SK-N-DZ (cell line): ENCODE results near the gene KCNH1.

ENCODE experiments used
- DNase-seq: peaks from one replicate; pipeline ENCODE4 v3.0.0-alpha.2; 2015; ENCODE audit warnings: low spot score

KCNH1 gene

GRCh38 chr1:210866532-210866931, 267.4 kb downstream of the KCNH1 start:
- no peak for DNase-seq

GRCh38 chr1:210857705-210858104, 276.2 kb downstream of the KCNH1 start:
- DNase-seq = no peak

DNA sequence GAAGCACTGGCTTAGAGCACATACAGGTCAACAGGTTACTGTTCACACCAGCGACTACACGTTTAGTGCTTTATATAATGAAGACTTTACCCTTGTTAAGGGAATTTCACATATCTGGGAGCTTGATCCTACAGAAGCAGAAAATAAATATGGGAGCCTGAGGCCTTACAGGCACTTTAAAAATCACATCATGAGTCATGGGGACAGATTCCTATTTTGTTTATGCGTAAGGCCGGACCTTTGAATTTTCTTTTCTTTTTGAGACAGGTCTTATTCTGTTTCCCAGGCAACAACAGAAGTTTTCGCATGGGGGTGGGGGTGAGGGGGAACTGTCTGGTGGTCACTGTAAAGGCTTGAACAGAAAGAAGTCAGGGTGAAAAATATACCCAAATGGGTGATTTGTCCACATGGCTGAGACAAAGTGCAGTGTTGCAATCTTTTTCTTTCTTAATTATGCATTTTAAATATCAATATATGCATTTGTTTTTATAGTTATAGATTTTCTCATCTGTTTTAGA, 276.7 kb downstream of the KCNH1 start:
- DNase-seq = no peak

- no peak for DNase-seq
These were observed 278.5 kb downstream of the KCNH1 start for GRCh38 chr1:210855440-210855839.

DNA sequence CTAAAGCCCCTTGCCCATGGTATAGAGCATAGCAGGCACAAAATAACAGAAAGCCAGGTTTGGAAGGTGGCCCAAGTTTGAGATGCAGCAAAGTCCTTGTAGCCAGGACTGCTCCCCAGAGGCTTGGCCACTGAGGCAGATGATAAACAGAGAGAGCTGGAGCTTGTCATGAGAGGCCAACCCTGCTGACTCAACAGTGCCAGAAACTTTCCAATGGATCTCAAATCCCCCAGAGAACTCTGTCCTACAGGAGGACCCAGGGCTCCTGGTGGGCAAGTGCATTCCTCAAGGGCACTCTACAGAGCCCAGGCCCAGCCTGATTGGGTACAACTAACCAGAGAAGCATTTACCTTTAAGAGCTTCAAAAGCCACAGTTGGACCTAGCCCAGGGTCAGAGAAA, 280.7 kb downstream of the KCNH1 start:
- DNase-seq = no peak

DNA sequence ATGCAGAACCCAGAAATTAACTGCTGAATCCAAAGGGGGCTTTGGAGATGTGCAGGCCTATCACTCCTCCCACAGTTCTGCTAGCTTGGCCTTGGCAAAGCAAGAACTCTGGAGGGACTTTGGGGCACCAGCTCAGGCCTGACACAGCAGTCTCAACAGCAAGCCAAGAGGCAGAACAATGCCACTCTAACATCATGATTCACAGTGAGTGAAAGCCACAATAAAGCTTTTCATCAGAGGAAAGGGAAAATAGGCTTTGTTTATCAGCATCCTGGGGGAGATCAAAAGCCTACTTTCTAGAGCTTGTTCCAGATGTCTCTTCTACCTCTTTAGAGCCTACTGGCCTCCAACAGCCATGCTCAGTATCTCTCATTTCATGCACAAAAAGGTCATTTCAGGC, 283.4 kb downstream of the KCNH1 start:
- no peak for DNase-seq

GRCh38 chr1:210848474-210848873, 285.5 kb downstream of the KCNH1 start:
- DNase-seq = no peak

GRCh38 chr1:210841926-210842625, 291.9 kb downstream of the KCNH1 start:
- DNase-seq = no peak

- DNase-seq = peak; percentile 71
These were observed 303.6 kb downstream of the KCNH1 start for GRCh38 chr1:210830034-210831028.

- no peak for DNase-seq
These were observed 304.9 kb downstream of the KCNH1 start for GRCh38 chr1:210828996-210829596.

DNA sequence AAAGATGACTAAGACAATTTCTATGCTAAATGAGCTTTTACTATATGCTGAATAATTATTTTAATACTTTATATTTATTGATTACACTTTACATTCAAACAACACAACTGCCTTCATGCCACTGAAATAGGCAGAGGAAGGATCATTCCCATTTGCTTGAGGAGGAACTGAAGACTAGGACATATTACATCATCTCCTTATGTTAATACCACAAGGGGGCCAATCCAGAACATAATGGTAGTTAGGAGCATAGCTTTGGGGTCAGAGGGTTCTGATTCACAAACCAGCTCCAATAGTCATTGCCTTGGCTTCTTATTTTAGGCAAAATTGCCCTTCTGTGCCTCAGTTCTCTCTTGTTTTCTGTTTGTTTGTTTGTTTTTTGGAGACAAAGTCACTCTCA, 306.5 kb downstream of the KCNH1 start:
- no peak for DNase-seq

DNA sequence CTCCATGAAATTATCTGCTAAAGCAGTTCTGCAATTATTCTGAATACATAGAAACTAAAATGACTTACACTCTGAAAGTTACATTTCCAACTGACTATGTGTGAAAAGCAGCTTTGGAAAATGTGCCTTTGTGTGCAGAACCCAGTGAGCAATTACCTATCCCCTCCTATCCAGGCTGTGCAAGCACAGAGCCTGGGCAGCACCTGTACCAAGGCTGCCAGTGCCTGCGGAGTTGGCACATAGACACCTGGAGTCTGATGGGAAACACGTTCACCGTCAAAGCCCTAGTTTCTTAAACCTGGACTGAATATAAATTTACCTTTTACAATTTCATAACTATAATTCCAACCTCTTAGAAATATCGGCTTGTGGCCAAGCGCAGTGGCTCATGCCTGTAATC, 307.3 kb downstream of the KCNH1 start:
- no peak for DNase-seq

GRCh38 chr1:210822932-210823331, 311.0 kb downstream of the KCNH1 start:
- DNase-seq = no peak

GRCh38 chr1:210822241-210822640, 311.7 kb downstream of the KCNH1 start:
- no peak for DNase-seq

- DNase-seq = no peak
These were observed 312.3 kb downstream of the KCNH1 start for GRCh38 chr1:210821615-210822014.

DNA sequence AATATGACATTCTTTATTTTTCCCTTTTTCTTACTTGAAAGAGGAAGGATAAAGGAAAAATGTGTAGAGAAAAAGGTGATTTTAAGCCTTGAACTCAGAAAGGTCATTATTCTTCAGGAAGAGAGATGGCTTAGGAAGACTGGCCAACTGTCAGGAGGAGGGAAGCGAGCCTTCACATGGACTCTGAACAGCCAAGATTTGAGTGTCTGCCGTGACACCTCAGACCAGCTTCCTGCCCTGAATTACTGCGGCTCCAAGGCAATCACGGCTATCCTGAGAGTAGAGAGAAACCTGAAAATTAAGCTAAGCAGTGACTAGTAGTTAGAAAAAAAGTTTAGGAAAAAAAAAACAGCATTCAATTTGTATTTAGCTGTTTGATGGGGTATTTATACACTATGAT, 314.7 kb downstream of the KCNH1 start:
- no peak for DNase-seq

DNA sequence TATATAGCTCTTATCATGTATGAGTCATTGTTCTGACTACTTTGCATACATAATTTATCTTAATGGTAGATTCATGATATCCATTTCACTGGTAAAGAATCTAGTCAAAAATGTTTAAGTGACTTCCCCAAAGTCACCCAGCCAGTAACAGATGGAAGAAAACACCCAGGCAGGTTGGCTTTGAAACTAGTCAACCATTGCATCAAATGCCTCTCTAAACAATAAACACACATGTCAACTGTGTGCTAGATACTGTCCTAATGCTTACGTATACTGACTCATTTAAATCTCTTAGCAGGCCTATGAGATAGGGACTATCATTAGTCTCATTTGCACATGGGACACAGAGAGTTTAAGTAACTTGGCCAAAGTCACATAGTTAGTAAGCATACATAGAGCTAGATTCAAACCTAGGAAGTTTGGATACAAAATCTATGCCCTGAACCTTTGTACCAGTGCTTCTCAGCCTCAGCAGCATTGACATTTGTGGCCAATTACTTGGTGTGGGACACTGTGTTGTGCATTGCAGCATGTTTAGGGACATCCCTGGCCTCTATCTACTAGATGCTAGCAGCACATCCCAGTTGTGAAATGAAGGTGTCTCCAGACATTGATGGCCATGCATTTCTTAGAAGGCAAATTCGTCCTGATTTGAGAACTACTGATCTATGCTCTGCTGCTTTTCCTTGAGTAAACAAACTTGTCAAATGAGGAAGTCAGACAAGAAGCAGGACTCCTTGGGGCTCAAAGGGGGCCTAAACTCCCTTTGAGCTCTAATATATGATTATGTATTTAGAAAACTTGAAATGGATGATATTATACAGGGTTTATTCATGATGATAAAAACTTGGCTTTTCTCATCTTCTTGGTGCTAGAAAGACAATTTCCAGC, 316.3 kb downstream of the KCNH1 start:
- DNase-seq = no peak

DNA sequence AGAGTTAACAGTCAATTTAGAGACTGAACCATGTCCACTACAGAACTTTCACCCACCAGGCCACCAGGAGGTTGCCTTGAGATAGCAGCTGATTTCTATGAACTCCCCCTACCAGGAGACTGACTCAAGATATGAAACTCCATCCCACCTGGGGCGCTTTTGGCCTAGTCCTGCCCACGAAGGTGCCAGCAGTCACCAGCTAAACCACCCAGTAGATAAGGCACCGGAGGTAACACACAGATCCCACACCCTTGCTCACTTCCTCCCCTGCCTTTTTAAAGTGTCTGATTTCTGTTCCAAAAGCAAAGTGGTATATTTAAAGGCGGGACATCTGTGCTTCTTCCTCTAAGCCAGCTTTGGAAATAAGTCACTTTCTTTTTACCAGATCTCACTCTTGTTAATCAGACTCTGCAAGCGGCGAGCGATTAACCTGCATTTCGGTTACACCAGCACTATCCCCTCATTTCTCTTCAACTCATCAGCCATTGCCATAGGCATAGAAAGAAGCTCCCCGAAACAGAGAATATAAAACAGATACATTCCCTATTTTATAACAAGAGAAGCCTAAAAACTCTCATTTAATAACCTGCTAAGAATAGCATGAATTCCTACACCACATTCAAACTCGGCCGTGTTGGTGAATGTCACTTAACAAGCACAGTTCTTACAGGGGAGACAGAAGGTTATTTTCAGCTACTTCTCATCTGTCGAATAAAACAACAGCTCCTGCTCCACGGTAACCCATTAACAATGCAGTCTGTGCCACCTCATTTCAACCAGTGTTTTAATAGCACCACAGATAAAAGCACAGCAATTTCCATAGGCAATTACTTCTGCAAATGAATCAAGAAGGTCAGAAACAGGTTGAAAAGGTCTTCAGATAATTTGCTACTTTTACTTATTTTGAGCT, 318.1 kb downstream of the KCNH1 start:
- no peak for DNase-seq

DNA sequence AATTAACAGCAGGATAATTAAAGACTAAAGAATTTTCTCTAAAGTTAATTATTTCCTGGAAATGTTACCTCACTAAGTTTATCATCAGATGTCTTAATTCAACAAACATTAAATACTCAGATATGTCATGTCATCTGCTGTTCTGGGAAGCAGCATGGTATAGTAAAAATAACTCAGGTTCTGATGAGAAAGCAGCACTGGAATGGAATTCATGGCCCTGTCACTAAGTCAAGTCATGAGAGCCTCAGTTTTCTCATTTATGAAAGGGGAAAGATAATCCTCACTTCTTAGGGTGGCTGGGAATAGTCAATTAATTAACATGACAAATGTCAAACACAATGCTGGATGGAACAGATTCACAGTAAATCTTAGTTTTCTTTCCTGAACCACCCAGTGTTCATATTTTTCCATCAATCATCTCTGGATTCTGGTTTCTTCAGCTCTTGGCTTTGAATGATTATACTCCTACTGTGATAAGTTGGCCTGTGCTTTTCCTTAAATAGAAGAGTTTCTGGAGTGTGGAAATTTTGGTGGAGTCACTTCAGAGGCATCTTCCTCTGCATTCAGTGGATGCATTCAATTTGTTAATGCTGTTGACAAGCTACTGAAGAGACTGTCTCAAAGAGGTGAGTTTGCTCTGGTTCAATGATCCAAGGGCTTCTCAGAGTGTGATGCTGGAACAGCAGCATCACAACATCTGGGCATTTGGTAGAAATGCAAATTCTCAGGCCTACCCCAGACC, 319.4 kb downstream of the KCNH1 start:
- no peak for DNase-seq
